Lower lobe of right lung (tissue), 2 donors: Measurements from ENCODE around the gene PTCSC3. TPM values are rescaled to one million over a fixed set of nuclear protein-coding genes. Genes with fewer than 3 reads are reported as not detected.
"Not testable (repeated sequence)": the region's sequence is repeated elsewhere in the genome, so short reads cannot be mapped to it uniquely, and the experiment has no call there.

Source experiments
- ATAC-seq, 2 donors: fragments of 200-7000 bp; cut with Tn5 transposase; one replicate each; pipeline ENCODE4 v1.9.1; 2020 to 2022; ENCODE audit warnings: mild to moderate bottlenecking in 2 of 2, moderate library complexity in 2 of 2
- DNase-seq: peaks from one replicate; pipeline ENCODE4 v3.0.0-alpha.2; 2020
- H3K27ac ChIP-seq: fragments of 200-600 bp; one replicate; pipeline ENCODE4 v1.8.0; 2022
- H3K27me3 ChIP-seq: fragments of 200-600 bp; one replicate; pipeline ENCODE4 v1.8.0; 2022; ENCODE audit warnings: low read depth
- H3K36me3 ChIP-seq: fragments of 200-600 bp; one replicate; pipeline ENCODE4 v1.8.0; 2022; ENCODE audit warnings: mild to moderate bottlenecking
- H3K4me1 ChIP-seq: fragments of 200-600 bp; one replicate; pipeline ENCODE4 v1.8.0; 2022
- H3K4me3 ChIP-seq: fragments of 200-600 bp; one replicate; pipeline ENCODE4 v1.8.0; 2022; ENCODE audit warnings: mild to moderate bottlenecking
- H3K9me3 ChIP-seq: fragments of 200-600 bp; one replicate; pipeline ENCODE4 v1.8.0; 2022
- intact Hi-C: fragments of 100-400 bp; cut with DNase I; formaldehyde crosslinking; loops from one replicate; pipeline ENCODE4 v1.11.0; 2022
- total RNA-seq: library from RNA; stranded (reverse); fragmentation: NEBNext Ultra II Directional; extraction: Animal tissue kit (Norgen Biotek cat#: 25700); gene quantifications from one replicate; pipeline ENCODE4 v1.2.1, GENCODE V29; 2021
- TF ChIP-seq, protein P1 (sequence below): fragments of 200-600 bp; IDR thresholded peaks from one replicate; pipeline ENCODE4 v1.8.0; 2022; ENCODE audit warnings: antibody characterized with exemption, mild to moderate bottlenecking
- donor health status: DM: no; HTN: yes; CAD: no; lungs with severe emphysema.

Gene PTCSC3
- total RNA-seq, 1 donor from 2014 or later: 1.5 TPM

DNA sequence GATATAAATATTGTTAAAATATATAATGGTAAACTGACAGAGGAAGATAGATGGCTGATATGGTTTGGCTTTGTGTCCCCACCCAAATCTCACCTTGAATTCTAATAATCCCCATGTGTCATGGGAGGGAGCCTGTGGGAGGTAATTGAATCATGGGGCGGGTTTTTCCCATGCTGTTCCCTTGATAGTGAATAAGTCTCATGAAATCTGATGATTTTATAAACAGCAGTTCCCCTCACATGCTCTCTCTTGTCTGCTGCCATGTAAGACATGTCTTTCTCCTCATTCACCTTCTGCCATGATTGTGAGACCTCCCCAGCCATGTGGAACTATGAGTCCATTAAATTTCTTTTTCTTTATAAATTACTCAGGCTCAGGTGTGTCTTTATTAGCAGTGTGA is 46.3 kb downstream of the PTCSC3 start:
- intact Hi-C loops: no loop called here
- ATAC-seq: no peak
- Histone ChIP-seq H3K27ac (no peak overlapping the region), H3K4me1 (no peaks in the 10 kb centered on the region), H3K36me3 (no peaks in the 10 kb centered on the region), H3K27me3 (no peaks in the 10 kb centered on the region), H3K4me3 (no peak overlapping the region), H3K9me3 (no peaks in the 10 kb centered on the region)
- TF ChIP-seq, protein P1, sequence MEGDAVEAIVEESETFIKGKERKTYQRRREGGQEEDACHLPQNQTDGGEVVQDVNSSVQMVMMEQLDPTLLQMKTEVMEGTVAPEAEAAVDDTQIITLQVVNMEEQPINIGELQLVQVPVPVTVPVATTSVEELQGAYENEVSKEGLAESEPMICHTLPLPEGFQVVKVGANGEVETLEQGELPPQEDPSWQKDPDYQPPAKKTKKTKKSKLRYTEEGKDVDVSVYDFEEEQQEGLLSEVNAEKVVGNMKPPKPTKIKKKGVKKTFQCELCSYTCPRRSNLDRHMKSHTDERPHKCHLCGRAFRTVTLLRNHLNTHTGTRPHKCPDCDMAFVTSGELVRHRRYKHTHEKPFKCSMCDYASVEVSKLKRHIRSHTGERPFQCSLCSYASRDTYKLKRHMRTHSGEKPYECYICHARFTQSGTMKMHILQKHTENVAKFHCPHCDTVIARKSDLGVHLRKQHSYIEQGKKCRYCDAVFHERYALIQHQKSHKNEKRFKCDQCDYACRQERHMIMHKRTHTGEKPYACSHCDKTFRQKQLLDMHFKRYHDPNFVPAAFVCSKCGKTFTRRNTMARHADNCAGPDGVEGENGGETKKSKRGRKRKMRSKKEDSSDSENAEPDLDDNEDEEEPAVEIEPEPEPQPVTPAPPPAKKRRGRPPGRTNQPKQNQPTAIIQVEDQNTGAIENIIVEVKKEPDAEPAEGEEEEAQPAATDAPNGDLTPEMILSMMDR: no peak
- DNase-seq: no peak

DNA sequence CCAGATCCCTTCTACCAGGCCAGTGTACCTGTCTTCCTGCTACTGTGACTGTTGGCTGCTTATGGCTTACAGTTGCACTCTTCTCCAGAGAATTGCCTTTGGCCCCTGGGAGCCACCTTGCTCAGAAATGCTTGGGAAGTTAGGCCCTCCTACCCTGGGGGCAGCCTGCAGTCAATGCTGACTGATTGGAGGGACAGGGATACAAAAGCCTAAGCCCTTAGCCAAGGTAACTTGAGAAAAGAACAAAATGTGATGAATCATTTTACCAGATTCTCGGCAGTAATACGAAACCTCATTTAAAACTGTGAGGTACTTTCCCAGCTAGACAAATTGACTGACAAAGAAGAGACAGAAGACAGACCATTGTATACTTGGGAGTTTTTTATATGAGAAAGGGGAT is 47.3 kb downstream of the PTCSC3 start:
- H3K4me3 ChIP-seq: no peak overlapping the region
- DNase-seq (no peak), ATAC-seq (no peak)
- H3K9me3 ChIP-seq: no peaks in the 10 kb centered on the region
- no peaks in the 10 kb centered on the region for H3K36me3 ChIP-seq
- H3K4me1 ChIP-seq: no peaks in the 10 kb centered on the region
- TF ChIP-seq, protein P1: no peak
- no peaks in the 10 kb centered on the region for H3K27me3 ChIP-seq
- H3K27ac ChIP-seq: no peak overlapping the region
- intact Hi-C loops: no loop called here

DNA sequence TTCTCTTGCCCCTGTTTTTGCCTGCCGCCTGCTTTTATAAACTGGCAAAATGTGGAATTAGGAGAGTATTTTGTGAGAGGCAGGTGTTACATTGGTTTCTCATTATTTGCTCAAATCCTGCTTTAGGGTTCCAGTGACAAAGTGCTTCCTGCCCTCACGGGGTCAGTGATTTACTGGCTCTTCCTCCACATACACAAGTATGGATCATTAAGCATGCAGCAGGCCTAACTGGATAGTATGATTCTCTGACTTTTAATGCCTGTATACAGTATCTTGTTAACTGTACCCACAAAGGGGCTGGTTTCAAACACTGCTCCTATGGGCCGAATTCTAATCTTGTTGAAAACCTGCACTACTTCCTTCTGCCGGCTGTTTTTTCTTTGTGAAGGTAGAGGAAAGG is 63.2 kb downstream of the PTCSC3 start:
- H3K4me1 ChIP-seq: no peaks in the 10 kb centered on the region
- H3K27me3 ChIP-seq: no peaks in the 10 kb centered on the region
- ATAC-seq (no peak), DNase-seq (no peak)
- no peaks in the 10 kb centered on the region for H3K9me3 ChIP-seq
- H3K36me3 ChIP-seq: no peaks in the 10 kb centered on the region
- TF ChIP-seq, protein P1: no peak
- no peak overlapping the region for H3K4me3 ChIP-seq
- intact Hi-C loops: no loop called here
- H3K27ac ChIP-seq: no peak overlapping the region

DNA sequence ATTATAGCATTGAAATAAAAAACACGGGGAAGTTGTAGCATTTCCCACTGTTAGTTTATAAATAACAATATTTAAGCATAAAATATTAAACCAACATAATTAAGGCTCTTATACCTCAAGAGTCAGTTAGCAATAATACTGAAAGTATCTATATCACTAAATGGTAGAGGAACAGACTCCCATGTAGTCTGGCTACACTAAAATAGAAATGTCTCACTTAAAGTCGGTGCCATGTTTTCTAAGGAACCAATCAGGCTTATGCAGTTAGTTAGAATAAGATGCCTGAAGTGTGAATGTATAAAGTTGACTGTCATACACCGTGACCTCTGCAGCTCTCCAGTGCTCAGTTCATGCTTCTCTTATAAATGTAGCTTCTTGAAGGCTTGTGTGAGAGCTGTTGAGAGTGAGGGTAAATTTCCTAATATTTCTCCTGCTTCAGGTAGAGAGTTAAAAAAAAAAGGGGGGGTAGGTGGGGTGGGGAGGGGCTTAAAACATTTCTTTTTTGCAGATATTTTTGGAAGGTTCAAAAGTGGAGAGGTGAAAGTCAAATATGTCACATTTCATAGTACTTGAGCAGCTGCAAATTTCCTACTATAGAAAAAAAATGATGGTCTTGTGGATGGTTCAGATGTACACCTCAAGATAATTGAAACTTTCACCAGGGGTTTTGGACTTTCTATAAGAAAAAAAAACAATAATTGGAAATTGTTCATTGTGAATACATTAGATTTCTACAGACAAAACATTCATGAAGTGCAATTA is 64.5 kb downstream of the PTCSC3 start:
- Histone ChIP-seq H3K9me3 (no peaks in the 10 kb centered on the region), H3K27ac (no peak overlapping the region), H3K4me1 (no peaks in the 10 kb centered on the region), H3K27me3 (no peaks in the 10 kb centered on the region), H3K36me3 (no peaks in the 10 kb centered on the region), H3K4me3 (no peak overlapping the region)
- no peak for DNase-seq
- TF ChIP-seq, protein P1: no peak
- no peak for ATAC-seq
- intact Hi-C loops: no loop called here

DNA sequence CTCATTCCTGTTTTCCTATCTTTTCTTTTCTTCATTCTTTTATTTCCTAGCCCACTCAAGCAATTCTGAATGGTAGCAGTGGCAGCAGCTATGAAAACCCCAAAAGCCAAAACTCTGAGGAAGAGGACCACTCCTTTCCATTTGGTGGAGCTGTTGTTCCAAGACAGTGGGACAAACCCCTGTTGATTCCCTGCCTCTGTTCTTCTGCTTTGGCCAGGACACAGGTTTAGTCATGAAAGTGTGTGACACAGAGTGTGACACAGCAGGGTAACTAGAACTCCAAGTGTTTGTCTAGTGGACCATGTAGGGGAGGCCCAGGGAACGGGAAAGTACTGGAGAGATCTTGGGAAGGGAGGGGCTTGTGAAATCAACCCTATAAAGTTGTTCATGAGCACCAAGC is 71.1 kb downstream of the PTCSC3 start:
- no peak for DNase-seq
- no peak overlapping the region for H3K27ac ChIP-seq
- no peaks in the 10 kb centered on the region for H3K4me1 ChIP-seq
- ATAC-seq: peak; percentile 84 to 95
- H3K4me3 ChIP-seq: no peak overlapping the region
- TF ChIP-seq, protein P1: no peak
- no peaks in the 10 kb centered on the region for H3K27me3 ChIP-seq
- H3K9me3 ChIP-seq: no peaks in the 10 kb centered on the region
- no peaks in the 10 kb centered on the region for H3K36me3 ChIP-seq
- intact Hi-C loops: no loop called here

DNA sequence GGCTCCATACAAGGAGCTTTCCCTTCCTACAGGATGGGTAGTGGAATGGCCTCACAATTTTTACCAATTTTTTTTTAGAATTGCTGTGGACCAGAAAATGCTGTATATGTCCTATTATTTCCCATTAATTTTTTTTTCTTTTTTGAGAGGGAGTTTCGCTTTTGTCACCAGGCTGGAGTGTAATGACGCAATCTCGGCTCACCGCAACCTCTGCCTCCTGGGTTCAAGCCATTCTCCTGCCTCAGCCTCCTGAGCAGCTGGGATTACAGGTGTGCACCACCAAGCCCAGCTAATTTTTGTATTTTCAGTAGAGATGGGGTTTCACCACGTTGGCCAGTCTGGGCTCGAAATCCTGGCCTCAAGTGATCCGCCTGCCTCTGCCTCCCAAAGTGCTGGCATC is 72.3 kb downstream of the PTCSC3 start:
- ATAC-seq, H3K27ac ChIP-seq, H3K36me3 ChIP-seq, H3K4me3 ChIP-seq, intact Hi-C loops, DNase-seq, H3K9me3 ChIP-seq, H3K27me3 ChIP-seq, H3K4me1 ChIP-seq: not testable (repeated sequence)
